ENCODE measurements around the gene DLEC1.
"Not testable (repeated sequence)": the region's sequence is repeated elsewhere in the genome, so short reads cannot be mapped to it uniquely, and the experiment has no call there.

GRCh38 chr3:38134517-38135143, 95.6 kb downstream of the DLEC1 start:
- not testable (repeated sequence) for TF ChIP-seq POLR2A, CTCF (IDR thresholded peaks at IDR 0.05)
